ENCODE results near the gene ST3GAL3.

Gene ST3GAL3

GRCh38 chr1:43932786-43933385 is 225.6 kb downstream of the ST3GAL3 start:
- ChIA-PET POLR2A (interaction anchor here (1.4 to 1.6 kb wide), 2 partner anchors 11 to 170 kb away, joined by 3 read pairs; no protein-coding TSS in a partner anchor), CTCF (interaction anchor here (1.0 to 14.4 kb wide), 10 partner anchors 11 to 170 kb away, joined by 3 to 1004 read pairs (median 41); partner anchors contain the start of gene IPO13)
- peak overlapping the region; percentile 47 for H3K4me3 ChIP-seq (ENCODE audit: low read depth, low read length)
- DNase-seq (ENCODE audit: low read depth, low spot score), result no peak
- no peak for TF ChIP-seq CTCF (IDR thresholded peaks at IDR 0.05; ENCODE audit: insufficient read depth, low read length, missing control alignments)

- H3K4me3 ChIP-seq (ENCODE audit: low read depth, low read length), result peak within 1 kb of the TSS; percentile 47
- CTCF ChIA-PET, result interaction anchor here (0.7 to 14.4 kb wide), 45 partner anchors 11 to 705 kb away, joined by 3 to 1004 read pairs (median 9); partner anchors contain the start of genes ATP6V0B, IPO13, KDM4A and PTPRF
- TF ChIP-seq CTCF (IDR thresholded peaks at IDR 0.05; ENCODE audit: insufficient read depth, low read length, missing control alignments), result no peak
- POLR2A ChIA-PET, result interaction anchor here (1.4 to 1.6 kb wide), 2 partner anchors 12 to 170 kb away, joined by 3 read pairs; no protein-coding TSS in a partner anchor
- DNase-seq (ENCODE audit: low read depth, low spot score), result no peak
Measured at GRCh38 chr1:43933386-43934100, 226.2 kb downstream of the ST3GAL3 start, which contains the start of gene ARTN. Gene ARTN, plus strand, starts transcription at chr1:43933801. Its CDS starts 1,856 bp downstream, at chr1:43935657.

- no peak overlapping the region for H3K4me3 ChIP-seq (ENCODE audit: low read depth, low read length)
- CTCF ChIA-PET, result interaction anchor here (0.6 to 14.4 kb wide), 79 partner anchors 12 to 708 kb away, joined by 3 to 1004 read pairs (median 6); partner anchors contain the start of genes ATP6V0B, DPH2, HYI and IPO13
- DNase-seq (ENCODE audit: low read depth, low spot score), result no peak
- POLR2A ChIA-PET, result interaction anchor here (1.4 to 1.6 kb wide), 3 partner anchors 13 to 171 kb away, joined by 3 to 13 read pairs (median 3); no protein-coding TSS in a partner anchor
- peak; percentile 94 for TF ChIP-seq CTCF (IDR thresholded peaks at IDR 0.05; ENCODE audit: insufficient read depth, low read length, missing control alignments)
Measured at GRCh38 chr1:43934101-43934985, 227.0 kb downstream of the ST3GAL3 start.

- H3K4me3 ChIP-seq (ENCODE audit: low read depth, low read length), result no peak overlapping the region
- ChIA-PET POLR2A (interaction anchor here (1.4 kb wide), 1 partner anchor 171 kb away, joined by 13 read pairs; no protein-coding TSS in a partner anchor), CTCF (interaction anchor here (0.6 to 14.4 kb wide), 73 partner anchors 12 to 708 kb away, joined by 3 to 1004 read pairs (median 6); partner anchors contain the start of genes ATP6V0B, DPH2, HYI and IPO13)
Measured at GRCh38 chr1:43934986-43935324, 227.6 kb downstream of the ST3GAL3 start.

More at GRCh38 chr1:43934986-43935324, 227.6 kb downstream of the ST3GAL3 start:
- no peak for DNase-seq (ENCODE audit: low read depth, low spot score)
- TF ChIP-seq CTCF (IDR thresholded peaks at IDR 0.05; ENCODE audit: insufficient read depth, low read length, missing control alignments), result no peak

All from AG04449 (cell line).